Measurements from ENCODE around the gene LBH. TPM values are rescaled to one million over a fixed set of nuclear protein-coding genes. Genes with fewer than 3 reads are reported as not detected.
A peak's percentile ranks its signal among the peaks of the same experiment; 100 is the strongest.

The LBH gene
- total RNA-seq, 4 donors from 2014 or later = 13.4 to 72.0 (median 42.6) TPM

- WGBS, 2 donors = 54 to 63% methylated on average over 8 of the region's 8 CpGs
- peak in 1 of 2 donors; percentile 73 for DNase-seq (ENCODE audit: low spot score in 2 of 2)
- TF ChIP-seq POLR2A (IDR thresholded peaks at IDR 0.05) = no peak
- TF ChIP-seq, protein P1, sequence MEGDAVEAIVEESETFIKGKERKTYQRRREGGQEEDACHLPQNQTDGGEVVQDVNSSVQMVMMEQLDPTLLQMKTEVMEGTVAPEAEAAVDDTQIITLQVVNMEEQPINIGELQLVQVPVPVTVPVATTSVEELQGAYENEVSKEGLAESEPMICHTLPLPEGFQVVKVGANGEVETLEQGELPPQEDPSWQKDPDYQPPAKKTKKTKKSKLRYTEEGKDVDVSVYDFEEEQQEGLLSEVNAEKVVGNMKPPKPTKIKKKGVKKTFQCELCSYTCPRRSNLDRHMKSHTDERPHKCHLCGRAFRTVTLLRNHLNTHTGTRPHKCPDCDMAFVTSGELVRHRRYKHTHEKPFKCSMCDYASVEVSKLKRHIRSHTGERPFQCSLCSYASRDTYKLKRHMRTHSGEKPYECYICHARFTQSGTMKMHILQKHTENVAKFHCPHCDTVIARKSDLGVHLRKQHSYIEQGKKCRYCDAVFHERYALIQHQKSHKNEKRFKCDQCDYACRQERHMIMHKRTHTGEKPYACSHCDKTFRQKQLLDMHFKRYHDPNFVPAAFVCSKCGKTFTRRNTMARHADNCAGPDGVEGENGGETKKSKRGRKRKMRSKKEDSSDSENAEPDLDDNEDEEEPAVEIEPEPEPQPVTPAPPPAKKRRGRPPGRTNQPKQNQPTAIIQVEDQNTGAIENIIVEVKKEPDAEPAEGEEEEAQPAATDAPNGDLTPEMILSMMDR (IDR thresholded peaks at IDR 0.05) = no peak
- intact Hi-C loops (cut with DNase I; ENCODE audit: low total_unique reads) = no loop called here
- no peak overlapping the region for H3K4me3 ChIP-seq (ENCODE audit: low read depth, poor library complexity, severe bottlenecking)
Observed at GRCh38 chr2:30236591-30237238, 5.4 kb downstream of the LBH start.

- H3K4me3 ChIP-seq (ENCODE audit: low read depth, poor library complexity, severe bottlenecking) = no peak overlapping the region
- TF ChIP-seq, protein P1 (IDR thresholded peaks at IDR 0.05) = no peak
- TF ChIP-seq POLR2A (IDR thresholded peaks at IDR 0.05) = no peak
- DNase-seq (ENCODE audit: low spot score in 2 of 2) = peak in 1 of 2 donors; percentile 75
- intact Hi-C loops (cut with DNase I; ENCODE audit: low total_unique reads) = no loop called here
- WGBS, 2 donors = 54 to 58% methylated on average over 8 of the region's 8 CpGs
Observed at GRCh38 chr2:30237239-30237965, 6.1 kb downstream of the LBH start.

- intact Hi-C loops (cut with DNase I; ENCODE audit: low total_unique reads) = no loop called here
- peak in 1 of 2 donors; percentile 86 for DNase-seq (ENCODE audit: low spot score in 2 of 2)
- no peak overlapping the region for H3K4me3 ChIP-seq (ENCODE audit: low read depth, poor library complexity, severe bottlenecking)
- WGBS, 2 donors = 79 to 81% methylated on average over 12 to 13 of the region's 13 CpGs
- TF ChIP-seq, protein P1 (IDR thresholded peaks at IDR 0.05) = no peak
- no peak for TF ChIP-seq POLR2A (IDR thresholded peaks at IDR 0.05)
Observed at GRCh38 chr2:30237966-30238800, 6.8 kb downstream of the LBH start.

DNA sequence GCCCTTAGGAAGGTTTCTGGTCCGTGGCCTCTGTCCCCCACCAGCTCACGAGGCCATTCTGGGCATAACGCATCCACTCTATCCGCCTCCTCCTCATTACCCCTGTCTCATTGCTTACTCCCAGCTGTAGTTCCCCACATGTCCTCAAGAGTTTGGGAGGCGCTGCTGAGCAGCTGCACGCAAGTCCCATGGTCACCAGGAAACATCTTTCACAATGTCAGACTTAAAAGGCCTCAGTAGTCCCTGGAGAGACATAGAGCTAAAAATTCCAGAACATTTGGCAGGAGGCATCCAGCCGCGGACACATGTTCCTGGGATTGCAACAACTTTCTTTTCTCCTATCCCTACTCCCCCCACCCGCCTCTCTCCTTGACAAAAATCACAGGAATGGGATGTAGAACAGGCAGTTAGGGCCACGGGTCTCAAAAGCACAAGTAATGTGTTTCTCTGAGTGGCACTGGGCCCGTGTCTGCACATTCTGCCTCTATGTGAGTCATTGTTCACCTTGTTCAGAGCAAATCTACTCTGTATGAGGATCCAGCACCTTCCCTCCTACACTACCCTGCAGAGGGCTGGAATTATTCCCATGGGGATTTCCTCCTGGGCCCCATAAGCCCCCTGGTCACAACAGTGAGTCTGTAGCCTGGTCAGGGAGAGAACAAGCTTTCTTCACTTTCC, 8.1 kb downstream of the LBH start:
- no peak overlapping the region for H3K4me3 ChIP-seq (ENCODE audit: low read depth, poor library complexity, severe bottlenecking)
- TF ChIP-seq, protein P1 (IDR thresholded peaks at IDR 0.05) = peak in 1 of 3 donors; percentile 97
- TF ChIP-seq POLR2A (IDR thresholded peaks at IDR 0.05) = no peak
- DNase-seq (ENCODE audit: low spot score in 2 of 2) = peak; percentile 81 to 95
- 53 to 54% methylated on average over 11 of the region's 11 CpGs for WGBS, 2 donors
- intact Hi-C loops (cut with DNase I; ENCODE audit: low total_unique reads) = no loop called here

DNA sequence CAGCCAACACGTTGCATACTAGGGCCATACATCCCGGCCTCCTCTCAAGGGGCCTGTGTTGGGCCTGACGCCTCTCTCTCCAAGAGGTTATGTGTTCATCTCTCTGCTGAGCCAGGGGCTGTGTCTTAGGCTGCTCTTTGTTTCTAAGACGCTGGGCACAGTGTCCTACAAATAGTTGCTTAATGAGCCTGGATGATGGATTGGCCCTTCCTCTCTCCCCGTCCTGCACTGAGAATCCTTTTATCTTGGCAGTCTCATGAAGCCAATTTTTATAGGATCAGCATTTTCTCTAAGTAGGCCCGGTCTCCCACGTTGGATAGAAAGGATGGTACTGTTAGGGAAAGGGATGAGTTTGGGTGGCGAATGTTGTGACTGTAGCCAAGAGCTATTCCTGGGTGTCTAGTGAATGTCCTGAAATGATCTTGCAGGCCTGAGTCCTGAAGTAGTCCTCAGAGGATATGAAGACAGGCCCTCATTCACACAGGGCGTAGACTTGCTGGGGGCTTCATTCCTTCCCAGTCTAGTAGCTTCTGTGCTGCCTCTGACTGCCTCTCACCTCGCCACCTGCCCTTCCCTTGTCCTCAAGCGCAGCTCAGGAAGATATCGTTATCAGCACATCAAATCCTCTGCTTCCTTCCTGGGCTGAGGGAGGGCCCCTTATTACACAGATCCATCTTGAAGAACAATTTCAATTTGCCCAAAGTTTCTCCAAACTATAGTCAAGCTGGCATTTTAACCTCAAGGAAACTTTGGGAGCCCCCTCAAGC, 8.8 kb downstream of the LBH start:
- TF ChIP-seq, protein P1 (IDR thresholded peaks at IDR 0.05) = no peak
- no peak for TF ChIP-seq POLR2A (IDR thresholded peaks at IDR 0.05)
- intact Hi-C loops (cut with DNase I; ENCODE audit: low total_unique reads) = no loop called here
- no peak overlapping the region for H3K4me3 ChIP-seq (ENCODE audit: low read depth, poor library complexity, severe bottlenecking)
- 64 to 68% methylated on average over 12 of the region's 12 CpGs for WGBS, 2 donors
- peak in 1 of 2 donors; percentile 87 for DNase-seq (ENCODE audit: low spot score in 2 of 2)

Measured in lower leg skin (tissue), 4 donors.